Adrenal gland (tissue), 12 donors: ENCODE results near the gene ZC2HC1B. TPM values are rescaled to one million over a fixed set of nuclear protein-coding genes. Genes with fewer than 3 reads are reported as not detected.

Experiments
- DNase-seq, 7 donors: peaks; one replicate each; pipeline ENCODE4 v3.0.0-alpha.2; 2019 to 2020
- H3K27ac ChIP-seq, 5 donors: fragments of 200-600 bp; sonication (generic) in 4 of 5; 1 replicate in 3 of 5; 2 replicates in 2 of 5; pipeline versions ENCODE4 v1.5.1 to v1.8.0; 2016 to 2020; ENCODE audit warnings: mild to moderate bottlenecking in 1 of 5
- H3K27me3 ChIP-seq: fragments of 200-600 bp; 2 replicates; pipeline ENCODE4 v1.8.0; 2021
- H3K36me3 ChIP-seq, 2 donors: fragments of 200-600 bp; replicated peaks in 1 of 2; 1 replicate in 1 of 2; 2 replicates in 1 of 2; pipeline versions ENCODE4 v1.5.1 to v1.8.0; 2018 to 2022
- H3K4me1 ChIP-seq, 2 donors: fragments of 200-600 bp; replicated peaks in 1 of 2; 1 replicate in 1 of 2; 2 replicates in 1 of 2; pipeline versions ENCODE4 v1.5.1 to v1.8.0; 2018 to 2021
- H3K4me3 ChIP-seq, 4 donors: fragments of 200-600 bp; sonication (generic) in 3 of 4; one replicate each; pipeline ENCODE4 v1.5.1; 2016 to 2018
- H3K9me3 ChIP-seq, 3 donors: fragments of 200-600 bp; sonication (generic) in 1 of 3; replicated peaks in 1 of 3; 1 replicate in 2 of 3; 2 replicates in 1 of 3; pipeline versions ENCODE4 v1.5.1 to v1.8.0; 2016 to 2021
- CTCF ChIP-seq, 6 experiments: fragments of 450-650 bp in 4 of 6; fragments of 200-600 bp in 2 of 6; sonication (generic) in 1 of 6; IDR thresholded peaks; 1 replicate in 5 of 6; 2 replicates in 1 of 6; pipeline versions ENCODE4 v1.5.1 to v1.8.0; 2016 to 2021; ENCODE audit warnings: antibody characterized with exemption in 6 of 6, mild to moderate bottlenecking in 2 of 6, moderate library complexity in 1 of 6
- POLR2A ChIP-seq, 2 donors: fragments of 450-650 bp; IDR thresholded peaks; one replicate each; pipeline ENCODE4 v1.6.1; 2017; ENCODE audit warnings: antibody characterized with exemption in 2 of 2, mild to moderate bottlenecking in 2 of 2, moderate library complexity in 1 of 2
- WGBS, 4 donors: extraction: QIAGEN DNeasy Blood & Tissue Kit in 2 of 4; methylation state at CpG; one replicate each; pipeline versions ENCODE4 v1.1.5 to v1.1.7; 2013 to 2017; 5-methylcytosine and 5-hydroxymethylcytosine counted together
- intact Hi-C, 2 donors: fragments of 100-400 bp; cut with DNase I; formaldehyde crosslinking; loops; one replicate each; pipeline versions ENCODE4 v1.14.1 to v1.15.0; 2022 to 2023
- polyA plus RNA-seq, 3 donors: library from polyadenylated mRNA; stranded (reverse); fragments of 200-250 nt in 2 of 3; fragments of 350-450 nt in 1 of 3; fragmentation: Illumina TruSeq in 1 of 3; extraction: RNeasy Lipid Tissue Mini Kit (QIAGEN cat#74804) in 1 of 3; gene quantifications; one replicate each; pipeline ENCODE4 v1.2.3, GENCODE V29; 2013 to 2014
- small RNA-seq, 2 donors: library from RNA; depleted of rRNA; stranded (forward); fragments of <200 nt; gene quantifications; one replicate each; pipeline ENCODE3, GENCODE V24; 2016
- total RNA-seq, 9 donors: library from RNA; depleted of rRNA in 4 of 9; stranded (reverse); fragments of >200 nt in 4 of 9; fragments of 120-200 nt in 1 of 9; fragmentation: NEBNext Ultra II Directional in 1 of 9; extraction: Animal tissue kit (Norgen Biotek cat#: 25700) in 1 of 9; gene quantifications; one replicate each; pipeline versions ENCODE4 v1.1.0 to v1.2.4, GENCODE V29; 2013 to 2023
- donor health status: healthy with polysubstance abuse.
- donor health status: Bipolar disorder and iron deficiency.
- donor health status: DM: yes; HTN: yes; CAD: no.
- donor health status: DM: no; HTN: no; CAD: no.
- donor health status: DM: no; HTN: no; CAD: no.
- donor health status: DM: yes; HTN: yes; CAD: no.

ZC2HC1B gene
- total and polyA plus RNA-seq, 12 donors = 0.32 to 1.0 TPM; not detected in 10

GRCh38 chr6:143986463-143987065 lies 122.3 kb downstream of the ZC2HC1B start:
- H3K27me3 ChIP-seq = no peaks in the 10 kb centered on the region
- H3K9me3 ChIP-seq = no peaks in the 10 kb centered on the region
- H3K27ac ChIP-seq = no peak overlapping the region
- no peaks in the 10 kb centered on the region for H3K36me3 ChIP-seq
- TF ChIP-seq POLR2A (IDR thresholded peaks at IDR 0.05) (no peak), CTCF (IDR thresholded peaks at IDR 0.05) (no peak)
- 80 to 87% (median 85%) methylated on average over 5 of the region's 5 CpGs for WGBS, 4 donors
- no peak for DNase-seq
- H3K4me1 ChIP-seq = peaks cover 5 to 12% of the 10 kb centered on the region in 2 donors
- H3K4me3 ChIP-seq = no peak overlapping the region
- intact Hi-C loops = no loop called here

Small RNAs within 50 kb of the gene (small RNA-seq; reads per million reads assigned to genes)
- gene ZC2HC1B = 0 reads per million in 2 donors

Other genes with a start within 250 kb of the ZC2HC1B start
- gene PHACTR2, start 186.5 kb upstream of the ZC2HC1B start, total RNA-seq = 100 to 1,000 TPM; 118 to 315 (median 241) TPM
- 10 to 100 TPM; 12.1 to 40.3 (median 34.5) TPM for gene PHACTR2, start 186.5 kb upstream of the ZC2HC1B start, polyA plus RNA-seq
- gene LTV1, start 21.1 kb upstream of the ZC2HC1B start, total RNA-seq = 10 to 100 TPM in 6 of 9 donors, 1 to 10 TPM in 3; 6.1 to 40.0 (median 16.3) TPM
- 10 to 100 TPM; 20.8 to 61.1 (median 25.9) TPM for gene LTV1, start 21.1 kb upstream of the ZC2HC1B start, polyA plus RNA-seq
- 100 to 1,000 TPM in 2 of 9 donors, 10 to 100 TPM in 7; 20.4 to 197 (median 78.5) TPM for gene PLAGL1, start 143.8 kb downstream of the ZC2HC1B start, total RNA-seq
- gene PLAGL1, start 143.8 kb downstream of the ZC2HC1B start, polyA plus RNA-seq = 100 to 1,000 TPM in 2 of 3 donors, 10 to 100 TPM in 1; 27.5 to 101 (median 100) TPM
- gene SF3B5, start 231.1 kb downstream of the ZC2HC1B start, total RNA-seq = 100 to 1,000 TPM; 109 to 323 (median 194) TPM
- 100 to 1,000 TPM; 118 to 182 (median 140) TPM for gene SF3B5, start 231.1 kb downstream of the ZC2HC1B start, polyA plus RNA-seq